NCI-H82 treated with DMSO at 0.1 percent for 48 hours (cell line): ENCODE results near the gene DUS1L.

ENCODE experiments used
- DNase-seq: peaks from one replicate; lab custom pipeline; 2025; ENCODE audit not compliant: unreplicated experiment; lab: John Stamatoyannopoulos, UW

DUS1L gene

DNA sequence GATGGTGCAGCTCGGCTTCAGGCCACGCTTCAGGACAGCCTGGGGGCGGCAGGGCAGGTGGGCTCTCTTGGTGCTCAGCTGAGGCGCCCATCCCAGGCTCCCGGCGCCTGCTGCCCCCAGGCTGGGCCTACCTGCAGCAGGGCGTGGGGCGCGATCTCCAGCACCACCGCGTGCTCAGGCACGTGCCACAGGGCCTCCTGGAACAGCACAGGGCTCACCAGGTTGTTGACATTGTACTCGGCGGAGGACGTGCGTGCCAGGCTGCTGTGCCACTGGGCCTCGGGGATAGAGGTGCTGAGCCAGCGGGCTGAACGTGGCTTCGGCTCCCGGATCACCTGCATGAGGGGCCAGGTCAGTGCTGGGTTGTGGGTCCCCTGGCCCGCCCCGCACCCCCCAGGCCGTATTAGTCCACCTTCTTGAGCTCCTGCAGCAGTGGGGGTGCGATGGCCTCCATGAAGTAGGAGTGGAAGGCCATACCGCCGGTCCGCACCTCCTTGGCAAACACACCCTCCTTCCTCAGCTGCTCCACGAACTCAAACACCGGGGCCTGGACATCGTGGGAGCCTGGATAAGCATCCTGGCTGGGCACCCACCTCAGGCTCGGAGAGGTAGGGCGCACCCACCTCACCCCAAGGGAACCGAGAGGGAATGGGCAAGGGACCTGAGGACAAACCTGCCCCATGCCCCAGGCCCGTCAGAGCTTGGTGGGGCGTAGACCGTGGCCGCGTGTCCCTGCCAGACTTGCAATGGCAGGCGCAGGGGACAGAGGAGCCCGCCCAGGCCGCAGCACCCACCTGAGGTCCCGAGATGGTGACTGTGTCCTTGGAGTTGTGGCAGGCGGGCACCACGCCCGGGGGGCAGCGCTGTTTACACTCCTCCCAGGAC is 23.5 kb upstream of the DUS1L start:
- DNase-seq, result no peak

DNA sequence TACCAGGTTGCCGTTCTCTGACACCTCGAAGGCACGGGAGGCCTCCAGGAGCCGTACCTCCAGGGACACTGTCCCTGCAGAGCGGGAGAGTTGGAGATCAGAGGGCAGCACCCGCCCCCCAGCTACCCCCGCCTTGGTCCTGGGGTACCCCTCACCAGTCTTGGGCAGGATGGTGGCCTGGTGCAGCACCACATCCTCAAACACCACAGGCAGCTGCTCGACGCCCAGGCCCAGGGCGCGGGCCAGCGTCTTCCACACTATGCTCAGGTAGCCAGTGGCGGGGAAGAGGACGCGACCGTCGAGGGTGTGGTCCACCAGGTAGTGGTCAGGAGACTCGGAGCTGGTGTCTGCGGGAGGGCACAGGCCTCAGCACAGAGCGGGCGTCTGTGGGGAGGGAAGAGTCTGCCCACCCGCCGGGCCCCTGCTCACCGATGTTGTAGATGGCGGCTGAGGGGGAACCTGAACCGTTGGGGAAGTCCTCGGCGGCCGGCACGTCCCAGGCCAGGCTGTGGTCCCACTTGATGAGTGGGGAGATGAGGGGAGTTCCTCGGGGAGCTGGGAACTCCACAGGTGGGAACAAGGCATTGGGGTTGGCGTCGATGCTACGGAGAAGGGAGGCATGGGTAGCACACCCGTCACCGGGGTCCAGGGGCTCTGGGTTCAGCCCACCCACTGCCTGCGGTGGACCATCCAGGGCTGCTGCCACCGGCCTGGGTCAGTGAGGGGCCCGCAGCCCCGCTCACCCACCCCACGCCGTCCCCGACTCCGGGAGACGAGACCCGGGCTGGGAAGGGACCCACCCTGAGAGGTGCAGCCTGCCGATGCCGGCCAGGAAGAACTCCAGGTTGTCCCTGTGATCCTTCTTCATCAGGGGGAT is 22.6 kb upstream of the DUS1L start:
- no peak for DNase-seq

DNA sequence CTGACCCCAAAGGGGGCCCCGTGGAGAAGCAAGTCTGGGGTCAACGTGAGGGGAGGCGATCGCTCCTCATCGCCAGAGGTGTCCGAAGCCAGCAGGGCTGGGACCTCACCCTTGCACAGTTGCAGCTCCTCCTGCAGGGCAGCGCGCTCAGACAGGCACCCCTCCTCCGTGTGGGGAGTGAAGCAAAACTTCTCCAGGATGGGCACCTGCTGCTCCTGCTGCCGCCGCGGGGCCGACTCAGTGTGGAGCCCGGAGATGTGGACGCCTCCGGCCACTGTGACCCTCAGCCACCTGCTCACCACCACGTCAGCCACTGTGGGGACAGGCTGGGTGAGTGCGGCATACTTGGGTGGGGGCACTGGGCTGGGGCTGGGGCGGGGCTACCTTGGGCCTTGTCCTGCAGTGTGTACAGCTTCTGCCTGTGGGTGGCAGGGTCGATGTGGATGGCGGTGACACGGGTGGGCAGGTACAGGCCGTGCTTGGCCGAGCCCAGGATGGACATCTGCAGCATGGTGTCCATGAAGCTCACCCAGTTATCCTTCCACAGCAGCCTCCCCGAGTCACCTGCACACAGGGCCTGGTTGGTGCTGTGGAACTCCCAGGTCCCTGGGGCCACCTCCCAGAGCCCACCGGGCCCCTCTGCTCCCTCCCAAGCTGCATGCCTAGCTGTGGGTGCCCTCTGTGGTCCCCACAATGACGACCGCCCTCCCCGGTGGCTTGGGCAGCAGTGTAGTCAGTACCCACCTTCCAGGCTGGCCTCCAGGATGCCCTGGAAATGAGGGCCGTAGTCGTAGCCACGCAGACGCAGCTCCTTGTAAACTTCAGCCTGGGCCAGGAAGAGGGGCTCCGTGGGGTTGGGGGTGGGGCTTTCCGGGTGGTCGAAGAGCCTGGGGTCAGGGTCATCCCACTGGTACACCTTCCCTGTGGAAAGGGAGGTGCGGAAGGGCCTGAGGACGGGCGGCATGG is 21.6 kb upstream of the DUS1L start:
- no peak for DNase-seq

DNA sequence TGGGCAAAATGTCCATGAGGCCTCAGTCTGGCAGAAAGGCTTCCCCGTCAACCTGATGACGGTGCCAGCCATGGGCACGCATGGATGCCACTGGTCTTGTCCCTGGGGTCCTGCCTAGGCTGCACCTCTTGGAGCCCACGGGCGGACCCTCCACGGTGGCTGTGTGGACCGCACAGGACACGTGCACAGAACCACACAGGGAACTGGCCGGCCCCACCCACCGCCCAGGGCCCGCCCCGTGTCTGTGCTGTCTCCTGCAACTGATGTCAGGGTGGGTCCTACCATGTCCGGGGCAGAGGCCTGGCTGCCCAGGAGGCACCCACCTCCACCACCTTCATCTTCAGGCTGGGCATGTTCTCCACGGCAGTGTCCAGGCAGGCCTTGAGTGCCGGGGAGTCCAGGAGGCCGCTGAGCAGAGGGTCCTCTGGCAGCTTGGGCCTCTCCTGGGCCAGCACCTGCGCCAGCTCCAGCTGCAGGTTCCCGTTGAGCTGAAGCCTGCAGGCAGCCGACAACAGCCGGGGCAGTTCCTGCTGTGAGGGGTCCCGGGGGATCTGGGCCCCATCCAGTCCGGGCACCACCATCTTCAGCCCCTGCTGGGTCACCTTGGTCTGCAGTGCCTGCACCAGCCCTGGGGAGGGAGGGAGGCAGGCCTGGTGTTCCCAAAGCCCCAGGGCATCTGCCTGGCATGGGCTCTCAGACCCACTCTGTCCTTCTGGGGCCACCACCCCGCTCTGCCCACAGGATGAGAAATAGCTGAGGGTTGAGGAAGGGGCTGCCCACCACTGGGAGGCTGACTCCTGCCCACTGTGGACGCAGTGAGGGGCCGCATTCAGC is 20.5 kb upstream of the DUS1L start:
- no peak for DNase-seq

DNA sequence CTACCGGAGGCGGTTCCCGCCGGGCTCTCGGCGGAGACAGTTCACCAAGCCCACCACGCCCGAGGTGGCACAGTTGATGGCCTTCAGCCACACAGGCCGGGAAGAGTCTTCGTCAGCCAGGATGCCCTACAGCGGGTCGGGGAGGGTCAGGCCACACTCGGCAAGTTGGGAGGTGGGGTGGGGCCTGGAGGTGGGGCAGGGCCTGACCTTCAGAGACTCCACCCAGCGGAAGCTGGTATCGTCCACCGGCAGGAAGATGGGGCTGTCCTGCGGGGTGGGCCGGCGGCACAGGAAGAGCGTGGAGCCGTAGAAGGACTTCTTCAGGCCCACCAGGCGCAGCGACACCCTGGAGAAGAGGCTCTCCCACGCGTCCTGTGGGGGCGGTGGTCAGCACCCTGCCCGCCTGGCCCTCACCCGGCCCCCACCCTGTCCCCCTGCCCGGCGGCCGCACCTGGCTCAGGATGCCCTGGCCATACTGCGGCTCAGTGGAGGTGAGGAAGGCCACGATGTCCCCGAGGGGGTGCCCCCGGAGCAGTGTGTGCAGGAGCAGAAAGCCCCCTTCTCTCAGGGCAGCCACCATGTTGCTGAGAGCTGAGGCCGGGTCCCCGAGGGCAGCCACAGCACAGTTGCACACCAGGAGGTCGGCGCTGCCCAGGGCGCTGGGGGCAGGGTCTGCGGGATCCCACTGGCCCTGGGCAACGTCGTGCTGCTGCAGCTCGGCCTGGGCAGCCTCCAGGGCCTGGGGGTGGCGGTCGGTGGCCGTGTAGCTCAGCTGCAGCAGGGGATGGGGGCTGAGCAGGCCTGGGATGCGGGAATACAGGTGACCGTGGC is 19.6 kb upstream of the DUS1L start:
- no peak for DNase-seq

DNA sequence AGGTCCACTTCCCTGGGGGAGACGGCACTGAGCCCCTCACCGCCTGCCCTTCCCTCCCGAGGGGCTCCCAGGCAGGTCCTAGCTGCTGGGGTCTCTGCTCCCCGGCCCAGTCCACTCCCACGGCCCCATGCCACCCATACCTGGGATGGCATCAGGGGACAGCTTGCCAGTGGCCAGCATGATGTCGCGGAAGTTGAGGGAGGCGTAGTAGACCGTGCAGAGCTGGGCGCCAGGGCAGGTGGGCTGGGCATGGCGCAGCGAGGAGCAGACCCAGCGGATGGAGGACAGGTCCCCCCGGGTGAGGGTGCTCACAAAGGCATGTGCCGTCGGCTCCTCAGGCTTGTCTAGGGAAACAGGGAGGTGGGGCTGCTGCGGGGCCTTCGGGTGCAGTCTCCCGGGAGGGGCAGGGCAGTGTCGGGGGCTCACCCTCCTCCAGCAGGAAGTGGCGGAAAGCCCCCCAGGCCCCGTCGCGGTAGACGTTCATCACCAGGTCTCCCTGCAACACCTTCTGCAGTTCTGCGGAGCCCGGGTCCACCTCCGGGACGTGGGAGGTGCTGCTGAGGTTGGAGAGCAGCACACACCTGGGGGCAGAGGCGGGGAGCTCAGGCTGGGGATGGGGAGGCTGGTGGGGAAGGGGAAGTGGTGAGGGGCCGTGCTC is 18.9 kb upstream of the DUS1L start:
- no peak for DNase-seq

DNA sequence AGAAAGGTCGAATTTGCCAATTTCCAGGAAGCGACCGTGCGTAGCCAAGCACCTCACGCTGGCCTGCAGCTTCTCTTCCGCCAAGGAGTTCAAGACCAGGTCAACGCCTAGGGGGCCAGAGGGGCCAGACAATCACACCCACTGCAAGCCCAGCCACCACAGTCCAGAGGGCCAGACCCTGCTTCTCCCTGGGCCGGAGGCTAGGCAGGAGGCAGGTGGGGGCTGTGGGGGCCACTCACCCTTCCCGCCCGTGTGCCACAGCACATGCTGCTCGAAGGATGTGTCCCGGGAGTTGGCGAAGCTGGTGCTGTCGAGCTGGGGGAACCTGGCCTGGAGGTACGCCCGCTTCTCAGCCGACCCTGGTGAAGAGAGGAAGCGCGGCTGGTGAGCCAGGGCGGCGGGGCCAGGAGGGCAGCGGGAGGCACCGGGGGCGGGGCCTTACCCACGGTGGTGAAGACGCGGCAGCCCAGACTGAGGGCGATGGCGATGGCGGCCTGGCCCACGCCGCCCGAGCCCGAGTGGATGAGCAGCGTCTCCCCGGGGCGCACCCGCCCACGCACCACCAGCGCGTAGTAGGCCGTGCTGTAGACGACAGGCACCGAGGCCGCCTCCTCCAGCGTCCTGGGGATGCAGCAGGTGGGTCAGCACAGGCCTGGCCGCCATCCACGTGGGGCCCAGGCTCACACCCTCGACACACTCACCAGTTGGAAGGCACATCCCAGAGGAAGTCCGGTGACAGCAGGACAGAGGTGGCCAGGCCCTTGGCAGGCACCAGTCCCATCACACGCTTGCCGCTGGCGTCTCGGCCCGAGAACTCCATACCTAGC is 18.1 kb upstream of the DUS1L start:
- DNase-seq, result no peak

- DNase-seq, result no peak
These were observed 17.4 kb upstream of the DUS1L start for GRCh38 chr17:82083009-82083408.

DNA sequence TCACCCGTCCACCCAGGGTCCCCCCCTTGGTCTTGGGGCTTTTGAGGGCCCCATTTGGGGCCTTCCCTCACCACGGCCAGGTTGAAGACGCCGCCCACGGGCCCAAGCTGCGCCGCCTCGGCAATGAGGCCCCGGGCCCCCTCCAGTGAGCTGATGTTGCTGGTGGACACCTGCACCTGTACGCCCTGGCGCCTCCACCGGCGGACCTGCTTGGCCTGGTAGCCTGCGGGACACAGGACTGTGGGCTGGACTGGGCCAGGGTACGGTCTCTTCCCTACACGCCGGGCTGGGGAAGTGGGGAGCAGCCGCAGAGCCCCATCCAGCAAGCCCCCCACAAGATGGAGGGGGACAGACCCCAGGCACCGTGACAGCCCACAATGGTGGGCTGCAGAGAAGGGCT is 16.9 kb upstream of the DUS1L start:
- no peak for DNase-seq

DNA sequence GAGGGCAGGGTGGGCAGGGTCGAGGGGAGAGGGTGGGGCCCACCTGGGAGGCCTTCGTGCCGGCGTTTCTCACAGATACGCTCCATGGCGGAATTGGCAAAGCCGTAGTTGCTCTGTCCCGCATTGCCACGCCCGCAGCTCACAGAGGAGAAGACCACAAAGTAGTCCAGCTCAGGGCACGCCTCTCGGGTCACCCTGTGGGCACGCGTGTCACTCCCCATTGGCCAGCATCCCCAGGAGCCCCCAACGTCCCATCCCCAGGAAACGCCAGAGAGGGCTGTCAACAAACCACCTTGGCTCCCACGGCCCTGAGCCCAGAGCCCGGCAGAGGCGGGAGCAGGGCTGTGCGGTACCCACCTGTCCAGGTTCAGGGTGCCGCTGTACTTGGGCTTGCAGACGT is 16.4 kb upstream of the DUS1L start:
- DNase-seq, result no peak

DNA sequence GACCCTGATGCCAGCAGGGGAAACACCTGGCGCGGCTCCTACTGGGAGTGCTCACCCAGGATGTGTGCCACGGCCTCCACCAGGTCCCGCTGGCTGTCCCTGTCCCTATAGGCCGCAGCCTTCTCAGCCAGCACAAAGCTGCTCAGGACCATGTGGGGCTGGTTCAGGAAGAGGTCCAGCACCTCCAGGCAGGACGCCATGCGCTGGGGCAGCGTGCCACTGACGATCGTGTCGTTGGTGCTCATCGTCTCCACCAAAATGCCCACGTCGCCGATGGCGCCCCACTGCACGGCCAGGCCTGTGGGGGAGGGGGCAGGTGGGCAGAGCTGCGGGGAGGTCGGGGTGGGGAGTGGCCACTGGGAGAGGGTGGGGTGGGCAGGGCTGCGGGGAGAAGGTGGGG is 15.9 kb upstream of the DUS1L start:
- DNase-seq, result no peak

DNA sequence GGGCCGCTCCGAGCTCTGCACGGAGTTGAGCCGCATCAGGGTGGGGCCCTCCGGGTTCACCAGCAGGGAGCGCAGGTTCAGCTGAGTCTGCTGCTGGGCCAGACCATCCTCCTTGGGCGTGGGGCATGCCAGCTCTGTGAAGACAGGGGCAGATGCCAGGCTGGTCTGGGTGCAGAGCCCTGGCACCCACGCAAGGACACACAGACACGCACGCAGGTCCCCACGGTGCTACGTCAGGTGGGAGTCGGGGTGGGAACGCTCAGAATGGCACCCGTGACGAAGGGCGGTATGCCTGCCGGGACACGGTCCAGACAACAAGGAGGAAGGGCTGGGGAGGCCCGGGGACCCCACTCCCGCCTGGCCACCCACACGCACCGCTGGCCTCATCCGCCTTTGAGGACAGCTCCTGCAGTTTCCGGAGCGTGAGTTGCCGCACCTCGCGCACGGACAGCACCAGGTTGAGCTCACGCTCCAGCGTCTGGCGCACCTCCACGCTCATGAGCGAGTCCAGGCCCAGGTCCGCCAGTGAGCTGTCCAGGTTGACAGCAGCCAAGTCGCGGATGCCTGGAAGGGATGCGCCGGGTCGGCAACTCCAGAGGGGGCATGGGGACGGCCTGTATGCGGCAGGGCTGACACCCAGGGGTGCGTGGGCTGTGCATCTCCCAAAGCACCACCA is 15.3 kb upstream of the DUS1L start:
- no peak for DNase-seq

DNA sequence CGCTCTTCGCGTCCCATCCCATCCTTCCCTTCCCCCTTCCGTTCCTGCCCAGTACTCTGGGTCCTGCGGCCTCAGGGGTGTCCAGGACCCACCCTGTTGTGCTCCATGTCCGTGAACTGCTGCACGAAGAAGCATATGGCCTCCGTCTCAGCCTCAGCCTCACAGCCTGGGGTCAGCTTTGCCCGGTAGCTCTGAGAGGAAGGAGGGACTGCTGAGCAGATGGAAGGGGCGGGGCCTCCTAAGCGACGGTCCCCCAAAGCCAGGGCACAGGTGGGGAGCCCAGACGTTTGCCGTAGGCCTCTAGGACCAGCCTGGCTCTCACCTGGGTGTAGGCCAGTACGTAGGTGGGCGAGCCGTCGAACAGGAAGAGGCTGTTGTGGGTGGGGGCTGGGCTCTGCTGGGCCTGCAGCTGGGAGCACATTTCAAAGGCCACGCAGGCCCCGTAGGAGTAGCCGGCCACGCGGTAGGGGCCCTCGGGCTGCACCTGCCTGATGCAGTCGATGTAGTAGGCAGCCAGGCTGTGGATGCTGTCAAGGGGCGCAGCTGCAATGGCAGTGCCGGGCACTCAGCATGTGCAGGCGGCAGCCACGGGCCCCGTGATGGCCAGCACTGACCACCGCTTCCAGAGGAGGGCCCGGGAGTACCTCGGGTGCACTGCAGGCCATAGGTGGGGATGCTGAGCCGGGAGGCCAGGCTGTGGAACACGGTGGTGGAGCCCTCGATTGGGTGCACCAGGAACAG is 14.6 kb upstream of the DUS1L start:
- DNase-seq, result no peak

DNA sequence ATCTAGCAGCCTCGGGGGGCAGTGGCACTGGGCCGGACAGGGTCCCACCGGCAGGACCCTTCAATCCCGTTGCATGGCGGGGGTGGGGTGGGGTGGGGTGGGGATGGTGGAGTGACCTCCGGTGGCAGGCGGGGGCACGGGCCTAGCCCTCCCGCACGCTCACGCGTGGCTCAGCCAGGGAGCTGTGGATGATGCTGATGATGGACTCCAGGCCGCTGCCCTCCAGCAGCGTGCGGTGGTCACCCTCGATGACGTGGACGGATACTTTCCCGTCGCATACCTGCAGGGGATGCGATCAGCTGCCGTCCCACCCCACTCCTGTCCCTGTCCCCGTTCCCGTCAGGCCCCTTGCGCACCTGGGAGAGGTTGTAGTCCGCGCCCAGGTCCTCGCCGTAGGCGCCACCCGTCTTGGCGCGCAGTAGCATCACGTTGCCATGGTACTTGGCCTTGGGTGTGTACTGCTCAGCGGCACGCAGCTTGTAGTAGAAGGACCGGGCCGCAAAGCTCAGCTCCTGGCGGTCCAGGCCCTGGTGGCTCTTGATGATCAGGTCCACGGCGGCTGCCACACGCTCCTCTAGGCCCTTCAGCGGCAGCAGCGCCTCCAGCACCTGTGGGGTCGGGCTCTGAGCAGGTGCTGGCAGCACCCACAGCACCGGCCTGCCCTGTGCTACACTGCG is 13.5 kb upstream of the DUS1L start:
- DNase-seq, result no peak

GRCh38 chr17:82078433-82078832 is 12.8 kb upstream of the DUS1L start:
- DNase-seq, result no peak
